Measurements from ENCODE around the gene CACTIN.
"Not testable (repeated sequence)": the region's sequence is repeated elsewhere in the genome, so short reads cannot be mapped to it uniquely, and the experiment has no call there.

Gene CACTIN

GRCh38 chr19:3668331-3669081, 41.9 kb upstream of the CACTIN start:
- DNase-seq (ENCODE audit: insufficient read length, low spot score) (no peak), FAIRE-seq (no peak)
- no peak for TF ChIP-seq POLR2A (IDR thresholded peaks at IDR 0.05; ENCODE audit: low read depth, low read length)

GRCh38 chr19:3667766-3668165, 41.2 kb upstream of the CACTIN start:
- DNase-seq (ENCODE audit: insufficient read length, low spot score) (no peak), FAIRE-seq (no peak)
- no peak for TF ChIP-seq POLR2A (IDR thresholded peaks at IDR 0.05; ENCODE audit: low read depth, low read length)

GRCh38 chr19:3667037-3667638, 40.5 kb upstream of the CACTIN start:
- FAIRE-seq (no peak), DNase-seq (ENCODE audit: insufficient read length, low spot score) (no peak)
- TF ChIP-seq POLR2A (IDR thresholded peaks at IDR 0.05; ENCODE audit: low read depth, low read length), result no peak

DNA sequence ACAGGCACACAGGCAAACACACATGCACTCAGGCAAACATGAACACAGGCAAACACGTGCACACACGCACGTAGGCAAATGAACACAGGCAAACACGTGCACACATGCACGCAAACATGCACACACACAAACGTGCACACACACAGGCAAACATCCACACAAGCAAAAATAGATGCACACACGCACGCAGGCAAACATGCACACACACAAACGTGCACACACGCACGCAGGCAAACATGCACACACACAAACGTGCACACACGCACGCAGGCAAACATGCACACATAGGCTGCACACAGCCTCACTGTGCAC, 39.9 kb upstream of the CACTIN start:
- not testable (repeated sequence) for DNase-seq (ENCODE audit: insufficient read length, low spot score); FAIRE-seq

- DNase-seq (ENCODE audit: insufficient read length, low spot score) (peak; percentile 79), FAIRE-seq (no peak)
These were observed 39.3 kb upstream of the CACTIN start for GRCh38 chr19:3665681-3666544.

GRCh38 chr19:3664879-3665642, 38.5 kb upstream of the CACTIN start:
- DNase-seq (ENCODE audit: insufficient read length, low spot score), result no peak
- no peak for TF ChIP-seq POLR2A (IDR thresholded peaks at IDR 0.05; ENCODE audit: low read depth, low read length)
- FAIRE-seq, result no peak

More at GRCh38 chr19:3665681-3666544, 39.3 kb upstream of the CACTIN start:
- TF ChIP-seq POLR2A (IDR thresholded peaks at IDR 0.05; ENCODE audit: low read depth, low read length), result no peak

DNA sequence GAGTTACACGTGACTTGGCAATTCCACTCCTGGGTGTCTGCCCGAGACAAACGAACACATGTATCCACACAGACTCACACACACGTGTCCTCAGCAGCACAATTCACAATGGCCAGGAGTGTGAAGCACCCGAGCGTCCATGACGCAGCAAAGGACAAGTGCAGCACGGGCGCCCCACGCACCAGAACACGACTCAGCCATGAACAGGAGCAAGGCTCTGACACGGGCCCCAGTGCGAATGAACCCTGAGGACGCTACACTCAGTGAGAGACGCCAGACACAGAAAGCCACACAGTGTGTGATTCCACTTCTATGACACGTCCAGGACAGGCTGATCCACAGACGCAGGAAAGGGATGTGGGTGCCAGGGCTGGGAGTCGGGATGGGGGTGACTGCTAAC, 37.2 kb upstream of the CACTIN start:
- FAIRE-seq (no peak), DNase-seq (ENCODE audit: insufficient read length, low spot score) (no peak)
- TF ChIP-seq POLR2A (IDR thresholded peaks at IDR 0.05; ENCODE audit: low read depth, low read length), result no peak

GRCh38 chr19:3661284-3662238, 35.0 kb upstream of the CACTIN start:
- TF ChIP-seq POLR2A (IDR thresholded peaks at IDR 0.05; ENCODE audit: low read depth, low read length), result no peak
- FAIRE-seq, result no peak
- DNase-seq (ENCODE audit: insufficient read length, low spot score), result no peak

GRCh38 chr19:3660493-3661219, 34.1 kb upstream of the CACTIN start:
- no peak for FAIRE-seq
- DNase-seq (ENCODE audit: insufficient read length, low spot score), result no peak
- TF ChIP-seq POLR2A (IDR thresholded peaks at IDR 0.05; ENCODE audit: low read depth, low read length), result no peak

- no peak for FAIRE-seq
- TF ChIP-seq POLR2A (IDR thresholded peaks at IDR 0.05; ENCODE audit: low read depth, low read length), result no peak
- DNase-seq (ENCODE audit: insufficient read length, low spot score), result no peak
These were observed 33.1 kb upstream of the CACTIN start for GRCh38 chr19:3659746-3660112.

- no peak for TF ChIP-seq POLR2A (IDR thresholded peaks at IDR 0.05; ENCODE audit: low read depth, low read length)
These were observed 32.5 kb upstream of the CACTIN start for GRCh38 chr19:3658870-3659745.

More at GRCh38 chr19:3658870-3659745, 32.5 kb upstream of the CACTIN start:
- FAIRE-seq, result no peak
- DNase-seq (ENCODE audit: insufficient read length, low spot score), result no peak

Measured in H54 (cell line).